Measurements from ENCODE around the gene KRTAP8-1.

DNA sequence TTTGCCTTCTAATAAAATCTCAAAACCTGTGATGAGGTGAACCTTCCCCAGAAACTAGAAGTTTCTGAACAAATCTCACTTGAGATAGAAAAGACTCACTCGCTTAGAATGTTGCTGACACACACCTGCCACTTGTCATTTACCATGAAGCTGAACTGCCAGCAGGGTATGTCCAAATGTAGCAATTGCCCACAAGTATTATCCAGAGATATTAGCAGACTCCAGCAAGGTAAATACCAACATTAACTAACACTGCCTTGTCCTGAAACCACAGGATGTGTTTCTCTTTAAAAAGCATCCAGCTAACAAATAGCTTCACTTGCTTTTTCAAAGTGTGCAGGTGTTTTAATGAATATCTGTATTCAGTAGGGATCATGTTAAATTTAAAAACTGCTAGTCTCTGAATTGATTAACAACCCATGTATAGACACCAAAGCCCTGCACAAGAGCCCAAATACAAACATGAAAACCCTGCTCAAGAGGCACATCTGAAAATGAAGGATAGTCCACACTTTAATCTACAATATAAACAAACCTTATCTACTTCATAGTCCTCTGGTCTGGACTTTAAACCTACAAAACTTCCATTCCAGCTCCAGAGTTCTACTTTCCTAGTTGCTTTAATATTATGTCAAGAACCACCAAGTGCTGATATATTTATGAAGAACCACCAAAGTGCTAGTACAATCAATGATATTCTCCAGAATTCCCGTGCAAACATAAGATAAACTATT, 19.3 kb downstream of the KRTAP8-1 start:
- TF ChIP-seq CTCF (IDR thresholded peaks at IDR 0.05) (no peak), POLR2A (IDR thresholded peaks at IDR 0.05) (no peak)
